HG03558 (cell line): ENCODE measurements around the gene DGKB.

Experiments
- ATAC-seq: cut with Tn5 transposase; IDR thresholded peaks from one replicate; pipeline ENCODE4 v1.9.1; 2021; ENCODE audit warnings: moderate number of reproducible peaks; ENCODE audit not compliant: unreplicated experiment; ENCODE audit errors: extremely low read depth

The DGKB gene

GRCh38 chr7:14828053-14828452, 74.5 kb downstream of the DGKB start:
- no peak for ATAC-seq

GRCh38 chr7:14826426-14826825, 76.1 kb downstream of the DGKB start:
- ATAC-seq: no peak

- no peak for ATAC-seq
Observed at GRCh38 chr7:14825912-14826311, 76.6 kb downstream of the DGKB start.

- ATAC-seq: no peak
Observed at GRCh38 chr7:14822481-14822854, 80.1 kb downstream of the DGKB start.

- no peak for ATAC-seq
Observed at GRCh38 chr7:14821757-14822480, 80.6 kb downstream of the DGKB start.

GRCh38 chr7:14818871-14819270, 83.7 kb downstream of the DGKB start:
- ATAC-seq: no peak

- no peak for ATAC-seq
Observed at GRCh38 chr7:14817829-14818614, 84.5 kb downstream of the DGKB start.

GRCh38 chr7:14807507-14807906, 95.0 kb downstream of the DGKB start:
- no peak for ATAC-seq

GRCh38 chr7:14806891-14807290, 95.7 kb downstream of the DGKB start:
- ATAC-seq: no peak

- no peak for ATAC-seq
Observed at GRCh38 chr7:14805105-14805719, 97.3 kb downstream of the DGKB start.

- ATAC-seq: no peak
Observed at GRCh38 chr7:14800664-14801063, 101.9 kb downstream of the DGKB start.

- ATAC-seq: no peak
Observed at GRCh38 chr7:14793151-14793550, 109.4 kb downstream of the DGKB start.

GRCh38 chr7:14787551-14787950, 115.0 kb downstream of the DGKB start:
- no peak for ATAC-seq

- no peak for ATAC-seq
Observed at GRCh38 chr7:14786314-14786895, 116.1 kb downstream of the DGKB start.

GRCh38 chr7:14777806-14778205, 124.7 kb downstream of the DGKB start:
- no peak for ATAC-seq

GRCh38 chr7:14776266-14776665, 126.3 kb downstream of the DGKB start:
- no peak for ATAC-seq

GRCh38 chr7:14773729-14774271, 128.8 kb downstream of the DGKB start:
- ATAC-seq: no peak

GRCh38 chr7:14770614-14771013, 131.9 kb downstream of the DGKB start:
- ATAC-seq: no peak

GRCh38 chr7:14769261-14769660, 133.3 kb downstream of the DGKB start:
- no peak for ATAC-seq

- no peak for ATAC-seq
Observed at GRCh38 chr7:14767716-14768425, 134.7 kb downstream of the DGKB start.
